Measurements from ENCODE around the gene UBE2D3.
"Not testable (repeated sequence)": the region's sequence is repeated elsewhere in the genome, so short reads cannot be mapped to it uniquely, and the experiment has no call there.

The UBE2D3 gene

DNA sequence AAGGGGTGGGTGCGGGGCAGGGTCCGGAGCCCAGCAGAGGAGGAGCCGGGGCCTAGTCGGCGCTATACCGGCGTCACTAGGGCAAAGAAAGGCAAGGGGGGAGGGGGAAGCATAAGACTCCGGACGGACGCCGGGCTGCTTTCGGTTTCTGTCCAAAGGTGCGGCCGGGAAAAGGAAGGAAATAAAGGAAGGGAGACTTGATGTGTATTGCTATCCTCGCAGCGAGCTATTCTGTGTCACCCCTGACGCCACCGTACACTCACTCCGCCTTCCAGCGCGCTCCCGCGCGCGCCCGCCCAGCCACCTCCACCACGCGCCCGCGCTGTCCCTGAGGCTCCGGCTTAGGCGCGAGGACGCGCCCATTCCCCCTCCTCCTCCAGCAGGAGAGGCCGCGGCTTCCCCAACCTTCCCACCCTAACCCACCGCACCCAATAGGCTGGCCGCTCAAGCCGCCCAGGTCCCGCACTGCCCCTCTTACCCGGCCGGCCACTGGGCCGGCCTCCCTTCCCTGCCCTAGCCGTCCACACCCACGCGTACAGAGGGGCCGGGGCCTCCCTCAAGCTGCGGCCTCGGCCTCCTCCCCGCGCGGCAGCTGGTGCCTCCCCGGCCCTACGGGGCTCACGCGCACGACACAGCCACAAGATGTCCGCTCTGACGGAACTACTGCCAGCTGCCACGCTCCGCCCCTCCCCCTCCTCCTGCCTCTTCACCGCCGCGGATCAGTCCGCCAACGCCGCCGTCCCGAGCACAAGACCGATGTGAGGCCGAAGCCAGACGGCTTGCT lies at the start of gene UBE2D3:
Gene UBE2D3 (minus strand): TSS at position 662 of the 784 bp plus-strand sequence. CDS start 1,043 bp downstream, outside the sequence.
- peak; percentile 86 to 93 for DNase-seq (ENCODE audit: low read depth in 2 of 2)

DNA sequence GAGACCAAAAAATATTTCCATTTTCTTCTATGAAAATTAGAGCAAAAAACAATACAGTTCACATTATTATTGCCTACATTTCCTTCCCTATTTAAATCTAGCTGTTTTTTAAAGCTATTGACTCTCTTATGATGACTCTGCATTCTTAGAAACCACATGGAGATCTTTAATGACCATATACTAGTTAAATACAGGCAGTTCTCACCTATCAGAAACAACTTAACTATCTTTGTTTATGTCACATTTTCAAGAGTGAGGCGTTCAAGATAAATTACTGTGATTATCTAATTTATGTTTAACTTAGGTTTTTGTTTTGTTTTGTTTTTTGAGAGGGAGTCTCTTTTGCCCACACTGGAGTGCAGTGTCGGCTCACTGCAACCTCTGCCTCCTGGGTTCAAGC lies 44.4 kb upstream of the UBE2D3 start:
- no peak for DNase-seq (ENCODE audit: low read depth in 2 of 2)

DNA sequence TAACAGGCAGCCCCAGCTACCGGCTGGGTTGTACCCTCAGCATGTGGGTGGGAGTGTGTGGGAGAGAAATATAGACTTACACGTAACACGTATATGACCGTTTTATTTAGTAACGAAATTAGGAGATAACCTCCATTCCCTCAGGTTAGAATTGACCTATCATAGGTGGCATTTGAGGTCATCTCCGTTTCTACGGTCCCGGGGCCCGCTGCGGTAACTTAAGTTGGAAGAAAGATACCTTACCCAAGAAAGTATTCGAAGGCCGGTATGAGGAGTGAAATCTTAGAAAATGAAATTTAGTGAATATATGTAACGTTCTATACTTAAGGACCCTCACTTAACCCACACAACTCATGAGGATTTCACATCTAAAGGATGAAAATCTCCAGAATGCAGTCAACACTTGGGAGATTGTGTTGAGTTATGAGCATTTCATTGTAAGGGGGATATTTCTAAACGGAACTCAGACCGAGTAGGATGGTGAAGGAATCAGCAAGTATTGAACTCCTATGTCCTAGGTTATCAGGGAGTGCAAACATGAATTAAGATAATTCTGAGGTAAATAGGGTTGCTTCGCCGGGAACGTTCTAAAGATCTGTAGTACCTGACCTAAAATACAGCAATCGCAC lies 42.3 kb upstream of the UBE2D3 start:
- DNase-seq (ENCODE audit: low read depth in 2 of 2) = peak; percentile 14 to 28

DNA sequence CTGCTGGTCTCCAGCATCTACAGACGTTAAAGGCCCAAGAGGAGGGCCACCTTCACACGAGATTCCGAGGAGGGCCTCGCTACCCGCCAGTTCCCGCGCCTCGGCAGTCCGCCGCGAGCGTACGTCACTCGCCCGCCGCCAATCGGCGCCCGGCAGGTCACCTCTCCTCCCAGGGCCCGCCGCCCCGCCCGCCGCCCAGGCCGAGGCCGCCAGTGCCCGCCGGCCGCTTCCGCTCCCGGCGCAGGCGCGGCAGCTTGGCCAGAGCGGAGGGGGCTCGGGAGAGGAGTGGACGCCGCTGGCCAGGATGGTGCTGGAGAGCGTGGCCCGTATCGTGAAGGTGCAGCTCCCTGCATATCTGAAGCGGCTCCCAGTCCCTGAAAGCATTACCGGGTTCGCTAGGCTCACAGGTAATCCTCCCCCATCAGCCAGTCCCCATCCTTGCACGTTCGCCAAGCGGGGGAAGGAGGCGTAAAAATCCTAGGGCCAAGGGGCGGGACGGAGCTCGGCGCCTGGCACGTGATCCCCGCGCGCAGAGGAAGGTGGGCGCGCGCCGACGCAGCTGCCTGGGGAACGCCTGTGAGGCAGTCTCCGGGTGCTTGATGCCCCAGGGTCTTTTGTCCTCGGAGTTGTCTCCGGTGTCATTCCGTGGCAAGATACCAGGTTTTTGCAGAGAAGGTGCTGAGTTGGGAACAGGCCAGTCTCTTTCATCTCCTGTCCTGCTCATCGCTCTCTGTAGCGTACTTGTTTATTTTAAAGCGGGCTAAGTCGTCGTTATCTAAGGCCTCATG lies 41.6 kb upstream of the UBE2D3 start, which contains the start of gene CISD2:
Gene CISD2 (plus strand): TSS at position 212 of the 788 bp plus-strand sequence. CDS start 93 bp downstream, at position 305.
- peak; percentile 87 for DNase-seq (ENCODE audit: low read depth in 2 of 2)

DNA sequence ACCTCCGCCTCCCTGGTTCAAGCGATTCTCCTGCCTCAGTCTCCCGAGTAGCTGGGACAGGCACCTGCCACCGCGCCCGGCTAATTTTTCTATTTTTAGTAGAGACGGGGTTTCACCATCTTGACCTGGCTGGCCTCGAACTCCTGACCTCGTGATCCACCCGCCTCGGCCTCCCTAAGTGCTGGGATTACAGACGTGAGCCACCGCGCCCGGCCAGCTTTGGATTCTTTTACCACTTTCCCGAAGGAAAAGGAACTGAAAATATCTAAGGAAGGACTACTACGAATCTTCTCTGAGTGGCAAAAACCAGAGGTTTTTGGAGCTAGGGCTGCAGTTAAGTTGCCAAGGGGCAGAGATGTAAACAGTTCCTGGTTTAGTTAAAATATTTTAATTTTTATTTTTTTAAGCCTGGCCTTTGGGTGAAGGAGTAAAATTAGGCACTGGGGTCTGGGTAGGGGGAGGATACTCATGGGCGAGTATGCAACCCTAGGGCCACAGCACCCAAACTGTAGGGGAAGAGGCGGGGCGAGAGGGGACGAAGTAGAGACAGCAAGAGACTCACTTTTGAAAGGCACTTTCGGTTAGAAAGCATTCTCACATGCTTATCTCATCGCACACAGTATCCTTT lies 40.9 kb upstream of the UBE2D3 start:
- DNase-seq (ENCODE audit: low read depth in 2 of 2) = no peak

DNA sequence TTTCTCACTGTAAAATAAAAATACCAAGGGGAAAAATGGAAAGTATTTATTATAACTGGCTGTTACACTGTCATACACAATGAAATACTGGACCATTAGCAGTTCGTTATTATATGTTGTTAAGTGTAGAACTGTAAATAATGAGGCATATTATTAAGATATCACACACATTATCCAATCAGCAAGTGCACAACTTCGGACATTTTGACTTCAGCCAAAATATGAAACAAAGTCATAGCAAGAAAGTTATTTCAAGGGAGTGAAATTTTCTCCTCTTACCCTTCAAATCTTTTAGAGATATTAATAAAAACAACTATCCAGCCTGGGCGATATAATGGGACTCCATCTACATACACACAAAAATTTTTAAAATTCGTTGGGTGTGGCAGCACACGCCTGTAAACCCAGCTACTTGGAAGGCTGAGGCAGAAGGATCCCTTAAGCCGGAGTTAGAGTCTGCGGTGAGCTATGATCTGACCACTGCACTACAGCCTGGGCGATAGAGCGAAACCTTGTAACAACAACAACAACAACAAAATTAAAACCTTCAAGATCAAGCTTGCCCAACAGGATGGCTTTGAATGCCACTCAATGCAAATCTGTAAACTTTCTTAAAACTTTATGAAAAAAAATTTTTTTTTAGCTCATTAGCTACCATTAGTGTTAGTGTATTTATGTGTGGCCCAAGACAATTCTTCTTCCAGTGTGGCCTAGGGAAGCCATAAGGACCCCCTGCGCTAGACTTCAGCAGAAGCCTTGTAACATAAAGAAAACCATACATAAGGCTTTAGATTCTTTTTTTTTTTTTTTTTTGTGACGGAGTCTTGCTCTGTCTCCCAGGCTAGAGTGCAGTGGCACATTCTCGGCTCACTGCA lies 40.2 kb upstream of the UBE2D3 start:
- no peak for DNase-seq (ENCODE audit: low read depth in 2 of 2)

DNA sequence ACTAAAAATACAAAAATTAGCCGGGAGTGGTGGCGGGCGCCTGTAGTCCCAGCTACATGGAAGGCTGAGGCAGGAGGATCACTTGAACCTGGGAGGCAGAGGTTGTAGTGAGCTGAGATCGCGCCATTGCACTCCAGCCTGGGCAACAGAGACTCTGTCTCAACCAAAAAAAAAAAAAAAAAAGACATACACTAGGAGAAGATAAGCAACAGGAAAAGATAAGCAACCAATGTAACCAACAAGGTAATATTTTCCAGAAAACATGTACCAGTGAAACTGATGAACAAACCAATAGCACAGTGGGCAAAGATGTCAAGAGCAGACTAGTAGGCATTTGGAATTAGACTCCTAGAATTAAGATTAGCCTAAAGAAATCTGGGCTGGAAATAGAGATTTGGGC lies 38.0 kb upstream of the UBE2D3 start:
- not testable (repeated sequence) for DNase-seq (ENCODE audit: low read depth in 2 of 2)

DNA sequence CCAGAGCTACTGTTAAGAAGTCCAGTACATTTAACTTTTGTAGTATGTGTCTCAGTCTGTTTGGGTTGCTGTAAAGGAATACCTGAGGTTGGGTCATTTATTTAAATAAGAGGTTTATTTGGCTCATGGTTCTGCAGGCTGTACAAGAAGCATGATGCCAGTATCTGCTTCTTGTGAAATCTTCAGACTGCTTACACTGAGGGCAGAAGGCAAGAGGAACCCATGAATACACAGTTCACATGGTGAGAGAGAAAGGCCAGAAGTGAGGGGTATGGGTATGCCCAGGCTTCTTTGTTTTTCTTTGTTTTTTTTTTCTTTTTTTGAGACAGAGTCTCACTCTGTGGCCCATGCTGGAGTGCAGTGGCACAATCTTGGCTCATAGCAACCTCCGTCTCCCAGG lies 35.4 kb upstream of the UBE2D3 start:
- DNase-seq (ENCODE audit: low read depth in 2 of 2) = no peak

DNA sequence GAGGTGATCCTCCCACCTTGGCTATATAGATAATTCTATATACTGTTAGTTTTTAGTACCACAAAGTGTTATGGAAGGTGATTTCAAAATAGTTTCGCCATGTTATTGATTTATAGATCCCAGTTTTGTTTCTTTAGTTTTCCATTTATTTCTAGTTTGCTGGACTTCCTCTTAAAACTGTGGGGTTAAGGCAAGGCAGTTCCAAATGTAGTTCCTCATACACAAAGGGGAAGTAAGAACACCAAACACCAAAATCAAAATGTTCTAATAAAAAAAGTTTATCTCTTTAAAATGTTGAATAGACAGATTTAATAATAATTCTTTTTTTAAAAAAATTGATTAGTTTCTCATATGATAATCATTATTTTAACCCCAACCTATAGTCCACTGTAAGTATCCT lies 34.7 kb upstream of the UBE2D3 start:
- DNase-seq (ENCODE audit: low read depth in 2 of 2) = no peak

DNA sequence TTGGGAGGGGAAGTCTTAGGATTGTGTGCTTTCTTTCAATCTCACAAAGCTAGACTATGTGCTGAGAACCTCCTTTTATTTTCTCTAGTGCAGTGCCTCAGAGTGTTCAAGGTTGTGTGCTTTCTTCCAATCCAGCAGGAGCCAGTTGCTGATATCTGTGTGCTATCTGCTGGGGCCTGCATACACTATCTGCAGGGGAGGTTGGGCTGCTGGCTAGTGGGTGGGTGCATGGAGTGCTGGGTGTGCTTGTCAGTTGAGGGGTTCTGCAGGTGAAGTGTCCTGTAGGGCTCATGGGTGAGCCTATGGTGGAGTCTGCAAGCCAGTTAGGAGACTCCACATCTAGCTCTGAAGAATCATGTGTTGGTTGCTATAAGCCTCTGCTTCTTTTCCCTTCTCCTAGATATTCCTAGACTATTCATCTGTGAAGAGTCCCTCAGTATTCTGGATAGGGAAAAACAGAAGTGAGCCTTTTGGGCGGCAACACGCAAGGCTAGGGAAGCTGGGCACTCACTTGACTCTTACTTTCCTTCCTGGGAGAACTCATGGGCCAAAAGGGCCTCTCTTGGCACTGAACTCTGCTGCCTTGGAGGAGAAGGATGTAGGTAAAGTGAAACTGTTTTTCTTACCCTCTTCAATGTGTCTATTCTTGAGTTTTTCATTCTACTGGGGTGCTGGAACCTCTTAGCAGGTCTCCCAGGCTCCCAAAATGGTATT lies 33.4 kb upstream of the UBE2D3 start:
- DNase-seq (ENCODE audit: low read depth in 2 of 2) = no peak

DNA sequence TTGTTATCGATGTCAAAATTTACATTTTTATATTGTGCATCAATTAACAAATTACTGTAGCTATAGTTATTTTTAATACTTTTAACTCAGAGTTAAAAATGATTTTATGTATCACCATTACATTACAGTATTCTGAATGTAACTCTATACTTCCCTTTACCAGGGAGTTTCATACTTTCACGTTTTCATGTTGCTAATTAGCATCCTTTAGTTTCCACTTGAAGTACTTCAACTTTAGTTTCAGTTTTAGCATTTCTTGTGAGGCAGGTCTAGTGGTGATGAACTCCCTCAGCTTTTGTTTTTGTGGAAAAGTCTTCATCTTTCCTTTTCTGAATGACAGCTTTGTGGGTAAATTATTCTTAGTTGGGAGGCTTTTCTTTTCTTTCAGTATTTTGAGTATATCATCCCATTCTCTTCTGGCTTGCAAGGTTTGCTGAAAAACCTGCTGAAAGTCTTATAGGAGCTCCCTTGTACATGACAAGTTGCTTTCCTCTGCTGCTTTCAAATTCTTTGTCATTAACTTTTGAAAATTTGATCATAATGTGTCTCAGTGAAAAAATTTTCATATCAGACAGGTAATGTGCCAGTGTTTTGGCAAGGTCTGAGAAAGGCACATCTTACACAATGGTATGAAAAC lies 31.6 kb upstream of the UBE2D3 start:
- DNase-seq (ENCODE audit: low read depth in 2 of 2) = no peak

DNA sequence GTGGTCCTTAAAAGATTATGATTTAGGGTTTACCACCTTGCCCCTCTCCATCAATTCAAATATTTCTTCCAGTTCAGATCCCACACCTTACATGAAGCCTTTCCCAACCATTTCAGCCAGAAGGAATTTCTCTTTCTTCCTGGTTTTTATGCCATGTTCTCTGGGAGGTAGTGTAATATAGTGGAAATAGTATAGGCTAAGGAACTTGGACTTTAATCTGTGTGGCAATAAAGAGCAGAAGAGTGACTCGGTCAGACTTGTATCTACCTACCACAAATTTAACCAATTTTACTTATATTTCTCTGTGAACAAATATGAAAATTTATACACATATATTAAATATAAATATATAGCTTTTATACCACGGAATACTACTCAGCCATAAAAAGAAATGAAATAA lies 23.0 kb upstream of the UBE2D3 start:
- DNase-seq (ENCODE audit: low read depth in 2 of 2) = no peak

DNA sequence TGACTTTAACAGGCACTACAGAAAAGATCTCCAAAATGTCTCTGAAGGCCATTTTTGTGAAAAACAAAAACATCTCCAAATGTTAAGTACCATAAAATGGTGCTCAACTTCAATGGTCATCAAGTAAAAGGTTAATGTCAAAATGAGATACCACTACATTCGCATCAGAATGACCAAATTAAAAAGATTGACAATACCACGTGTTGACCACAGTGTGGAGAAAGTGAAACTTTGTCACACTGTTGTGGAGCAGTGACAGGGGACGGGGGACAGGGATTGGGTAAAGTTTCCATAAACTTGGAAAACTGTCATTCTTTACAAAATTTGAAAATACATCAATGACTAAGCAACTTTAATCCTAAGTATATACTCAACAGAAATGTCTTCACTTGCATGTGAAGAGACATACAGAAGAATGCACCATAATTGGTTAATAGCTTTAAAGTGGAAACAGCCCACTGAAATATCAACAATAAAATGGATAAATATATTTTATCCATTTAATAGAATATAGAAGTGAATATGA lies 22.3 kb upstream of the UBE2D3 start:
- DNase-seq (ENCODE audit: low read depth in 2 of 2) = no peak

DNA sequence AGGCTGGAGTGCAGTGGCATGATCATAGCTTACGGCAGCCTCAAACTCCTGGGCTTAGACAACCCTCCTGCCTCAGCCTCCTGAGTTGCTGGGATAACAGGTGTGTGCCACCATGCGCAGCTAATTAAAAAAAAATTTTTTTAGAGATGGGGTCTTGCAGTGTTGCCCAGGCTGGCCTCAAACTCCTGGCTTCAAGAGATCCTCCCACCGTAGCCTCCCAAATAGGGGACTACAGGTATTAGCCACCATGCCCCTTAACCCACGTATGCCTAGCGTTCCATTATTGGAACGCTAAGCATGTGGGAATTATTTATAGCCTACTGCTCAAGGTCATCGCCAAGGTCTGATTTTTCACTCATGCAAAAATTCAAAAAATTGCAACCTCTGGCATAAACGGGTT lies 20.3 kb upstream of the UBE2D3 start:
- DNase-seq (ENCODE audit: low read depth in 2 of 2) = no peak

DNA sequence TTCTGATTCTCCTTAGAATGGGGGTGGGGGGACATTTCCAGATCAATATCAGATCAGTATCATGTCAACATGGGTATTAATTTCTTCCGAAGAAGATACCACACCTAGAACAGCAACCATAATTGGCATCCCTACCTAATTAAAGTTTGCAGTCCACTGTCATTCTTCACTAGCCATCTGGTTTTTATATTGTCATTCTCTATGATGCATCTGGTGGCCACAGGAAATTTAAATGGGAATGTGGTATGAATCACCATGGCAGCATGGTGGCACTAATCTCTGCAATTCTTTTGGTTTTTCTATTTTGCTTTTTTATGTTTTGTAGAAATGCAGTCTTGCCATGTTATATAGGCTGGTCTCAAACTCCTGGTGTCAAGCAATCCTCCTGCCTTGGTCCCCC lies 16.6 kb upstream of the UBE2D3 start:
- no peak for DNase-seq (ENCODE audit: low read depth in 2 of 2)

DNA sequence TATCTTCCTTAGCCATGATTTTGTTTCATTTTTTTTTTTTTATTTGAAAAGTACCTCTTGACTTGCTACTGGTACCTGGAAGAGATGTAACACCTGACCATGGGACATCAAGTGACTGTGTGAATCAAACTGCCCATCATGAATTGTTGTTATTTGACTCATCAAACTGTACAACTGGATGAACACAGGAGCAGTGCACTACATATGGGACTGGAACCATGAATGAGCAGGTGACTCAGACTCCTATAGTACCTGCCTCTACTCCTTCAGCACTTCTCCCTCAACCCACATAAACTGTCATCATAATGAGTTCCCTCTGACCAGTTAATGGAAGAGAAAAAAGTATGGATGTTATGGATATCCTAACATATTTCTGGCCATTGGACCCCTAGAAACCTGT lies 15.9 kb upstream of the UBE2D3 start:
- no peak for DNase-seq (ENCODE audit: low read depth in 2 of 2)

DNA sequence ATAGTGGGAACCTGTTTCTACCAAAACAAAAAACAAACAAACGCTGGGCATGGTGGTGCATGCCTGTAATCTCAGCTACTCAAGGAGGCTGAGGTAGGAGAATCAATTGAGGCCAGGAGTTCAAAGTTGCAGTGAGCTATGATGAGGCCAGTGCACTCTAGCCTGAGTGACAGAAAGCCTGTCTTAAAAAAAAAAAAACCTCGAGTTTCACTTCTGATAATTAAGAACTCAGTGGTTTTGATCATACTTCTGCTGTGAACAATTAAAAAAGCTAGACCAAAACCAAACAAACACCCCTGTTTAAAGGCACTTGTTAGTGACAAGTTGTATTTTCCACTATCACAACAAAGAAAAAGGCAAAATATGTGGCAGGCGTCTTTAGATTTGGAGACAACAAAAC lies 15.0 kb upstream of the UBE2D3 start:
- no peak for DNase-seq (ENCODE audit: low read depth in 2 of 2)

DNA sequence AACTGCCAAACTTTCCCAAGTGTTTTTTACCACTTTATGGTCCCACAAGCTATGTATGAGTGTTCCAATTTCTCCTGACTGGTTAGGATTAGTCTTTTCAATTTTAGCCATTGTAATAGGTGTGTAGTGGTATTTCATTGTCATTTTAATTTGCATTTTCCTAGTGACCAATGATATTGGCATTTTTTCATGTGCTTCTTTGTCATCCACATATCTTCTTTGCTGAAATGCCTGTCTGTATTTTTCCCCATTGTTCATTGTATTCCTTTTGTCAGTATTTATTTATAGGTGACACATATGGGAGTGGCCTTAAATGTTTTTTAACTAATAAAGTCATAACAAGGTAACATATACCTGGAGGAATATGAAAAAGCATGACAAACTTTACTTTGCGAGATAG lies 9.2 kb upstream of the UBE2D3 start:
- no peak for DNase-seq (ENCODE audit: low read depth in 2 of 2)

DNA sequence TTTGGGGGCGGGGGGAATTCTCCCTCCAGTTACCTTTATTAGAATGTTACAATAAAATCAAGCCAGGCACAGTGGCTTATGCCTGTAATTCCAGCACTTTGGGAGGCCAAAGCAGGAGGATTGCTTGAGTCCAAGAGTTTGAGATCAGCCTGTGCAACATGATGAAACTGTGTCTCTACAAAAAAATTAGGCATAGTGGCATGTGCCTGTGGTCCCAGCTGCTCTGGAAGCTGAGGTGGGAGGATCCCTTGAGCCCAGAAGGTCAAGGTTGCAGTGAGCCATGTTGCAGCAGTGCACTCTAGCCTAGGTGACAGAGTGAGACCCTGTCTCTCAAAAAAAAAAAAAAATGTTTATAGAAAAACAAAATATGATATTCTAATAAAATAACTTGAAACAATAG lies 5.3 kb upstream of the UBE2D3 start:
- no peak for DNase-seq (ENCODE audit: low read depth in 2 of 2)

DNA sequence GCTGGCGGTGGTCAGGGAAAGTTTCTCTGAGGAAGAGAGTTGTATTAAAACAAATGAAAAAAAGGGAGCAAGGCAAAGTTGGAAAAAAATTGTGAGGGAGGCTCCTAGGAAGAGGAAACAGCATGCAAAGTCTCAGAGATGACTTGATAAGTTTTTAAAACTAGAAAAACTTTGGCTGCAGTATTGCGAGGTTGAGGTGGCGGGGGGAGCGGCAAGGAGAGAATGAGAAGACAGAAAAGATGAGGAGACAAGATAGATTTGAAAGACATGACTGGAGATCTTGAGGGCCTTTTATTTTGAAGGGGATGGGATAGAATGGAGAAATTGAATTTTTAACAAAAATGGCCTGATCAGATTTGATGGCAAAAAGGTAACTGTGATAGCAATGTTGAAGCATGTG lies 4.8 kb upstream of the UBE2D3 start:
- DNase-seq (ENCODE audit: low read depth in 2 of 2) = no peak

All from stimulated activated CD8-positive, alpha-beta memory T cell treated with anti-CD3 and anti-CD28 coated beads, Interleukin-2, amount 100 ng/mL, for 48 hours (primary cell).